CD4-positive, alpha-beta T cell treated with Interleukin-6 at 100 ng/mL for 8 hours (primary cell): ENCODE results near the gene SIX5.

Experiments used
- DNase-seq: peaks from one replicate; pipeline ENCODE4 v3.0.0-alpha.2; 2020; ENCODE audit warnings: mixed read lengths, low spot score

The SIX5 gene

DNA sequence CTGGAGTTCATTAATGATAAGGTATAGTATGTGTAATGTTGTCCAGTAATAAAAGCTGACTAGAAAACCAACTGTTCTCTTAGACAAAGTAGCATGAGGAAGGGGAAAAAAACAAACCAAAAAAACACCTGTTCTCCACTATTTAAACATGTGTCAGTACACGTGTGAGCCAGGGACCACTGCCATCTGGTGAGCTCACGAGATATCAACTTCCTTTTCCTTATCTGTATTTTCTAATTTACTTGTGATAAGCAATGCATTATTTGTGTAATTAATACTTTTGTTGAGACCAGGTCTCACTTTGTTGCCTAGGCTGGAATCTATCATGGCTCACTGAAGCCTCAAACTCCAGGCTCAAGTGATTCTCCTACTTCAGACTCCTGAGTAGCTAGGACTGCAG is 4.3 kb upstream of the SIX5 start:
- DNase-seq = no peak

- no peak for DNase-seq
These were observed 3.9 kb upstream of the SIX5 start for GRCh38 chr19:45772912-45773311.

GRCh38 chr19:45772130-45772840 is 3.2 kb upstream of the SIX5 start:
- DNase-seq = no peak

- DNase-seq = no peak
These were observed 2.4 kb upstream of the SIX5 start for GRCh38 chr19:45771311-45771933.

- peak; percentile 89 for DNase-seq
These were observed 1.4 kb upstream of the SIX5 start for GRCh38 chr19:45770192-45771101.

DNA sequence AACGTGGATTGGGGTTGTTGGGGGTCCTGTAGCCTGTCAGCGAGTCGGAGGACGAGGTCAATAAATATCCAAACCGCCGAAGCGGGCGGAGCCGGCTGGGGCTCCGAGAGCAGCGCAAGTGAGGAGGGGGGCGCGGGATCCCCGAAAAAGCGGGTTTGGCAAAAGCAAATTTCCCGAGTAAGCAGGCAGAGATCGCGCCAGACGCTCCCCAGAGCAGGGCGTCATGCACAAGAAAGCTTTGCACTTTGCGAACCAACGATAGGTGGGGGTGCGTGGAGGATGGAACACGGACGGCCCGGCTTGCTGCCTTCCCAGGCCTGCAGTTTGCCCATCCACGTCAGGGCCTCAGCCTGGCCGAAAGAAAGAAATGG is 754 bp upstream of the SIX5 start:
- no peak for DNase-seq

DNA sequence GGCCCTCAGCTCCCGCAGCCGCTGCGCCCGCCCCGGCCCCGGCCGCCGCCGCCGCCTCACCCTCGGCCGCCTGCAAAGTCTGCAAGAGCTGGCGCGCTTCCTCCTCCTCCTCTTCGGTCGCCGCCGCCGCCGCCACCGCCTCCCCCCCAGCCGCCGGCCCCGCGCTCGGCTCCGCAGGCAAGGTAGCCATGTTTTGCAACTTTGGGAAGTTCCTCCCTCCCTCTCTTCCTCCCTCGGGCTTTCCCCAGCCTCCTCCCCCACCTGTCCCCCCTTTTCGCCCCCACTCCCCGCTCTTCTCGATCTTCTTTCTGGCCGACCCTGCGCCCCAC is 433 bp downstream of the SIX5 start:
- no peak for DNase-seq

DNA sequence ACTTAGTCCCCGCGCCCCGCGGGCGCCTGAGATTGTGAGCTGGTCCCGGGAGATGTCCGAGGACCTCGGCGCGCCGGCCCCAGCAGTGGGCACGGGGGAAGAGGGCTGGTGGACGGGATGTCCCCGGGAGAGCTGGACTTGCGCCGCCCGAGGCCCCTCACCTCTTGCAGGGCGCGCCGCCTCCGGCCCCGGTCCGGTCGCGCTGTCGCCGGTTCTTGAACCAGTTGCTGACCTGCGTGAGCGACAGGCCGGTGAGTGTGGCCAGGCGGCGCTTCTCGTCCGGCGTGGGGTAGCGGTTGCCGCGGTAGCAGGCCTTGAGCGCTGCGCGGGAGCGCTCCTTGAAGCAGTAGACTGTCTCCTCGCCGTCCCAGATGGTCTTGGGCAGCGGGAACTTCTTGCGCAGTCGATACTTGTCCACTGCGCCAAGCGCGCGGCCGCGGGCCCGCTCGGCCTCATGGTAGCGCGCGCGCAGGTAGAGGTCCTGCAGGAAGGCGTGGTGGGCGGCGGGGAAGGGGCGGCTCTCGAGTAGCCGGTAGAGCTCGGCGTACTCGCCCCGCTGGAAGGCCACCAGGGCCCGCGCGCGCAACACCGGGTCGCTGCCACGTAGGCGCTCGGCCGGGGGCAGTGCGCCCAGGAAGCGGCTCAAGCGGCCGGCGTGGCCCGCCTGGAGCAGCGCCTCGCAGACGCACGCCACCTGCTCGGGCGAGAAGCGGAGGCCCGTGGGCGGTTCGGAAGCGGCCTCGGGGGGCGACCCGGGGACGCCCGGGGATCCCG is 984 bp downstream of the SIX5 start:
- no peak for DNase-seq

GRCh38 chr19:45767410-45767880 is 1.6 kb downstream of the SIX5 start:
- no peak for DNase-seq

DNA sequence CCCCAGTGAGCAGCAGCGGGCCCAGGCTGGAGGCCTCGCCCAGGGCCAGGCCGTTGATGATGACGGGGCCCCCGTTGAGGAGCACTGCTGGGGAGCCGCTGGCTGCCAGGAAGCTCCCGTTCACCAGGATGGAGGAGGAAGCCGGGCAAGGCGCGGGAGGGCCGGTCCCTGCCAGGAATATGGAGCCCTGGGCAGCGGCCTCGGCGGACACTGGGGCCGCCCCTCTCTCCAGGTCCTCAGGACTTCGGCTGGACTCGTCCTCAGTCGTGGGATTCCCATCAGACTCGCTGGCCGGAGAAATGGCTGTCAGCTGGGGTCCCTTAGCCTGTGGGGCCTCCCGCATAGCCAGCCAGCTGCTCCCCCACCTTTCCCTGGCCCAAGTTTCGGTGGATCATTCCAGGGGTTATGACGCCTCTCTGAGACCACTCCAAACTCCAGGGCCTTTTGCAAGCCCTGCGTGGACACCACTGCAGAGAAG is 2.1 kb downstream of the SIX5 start:
- DNase-seq = no peak

- DNase-seq = no peak
These were observed 2.7 kb downstream of the SIX5 start for GRCh38 chr19:45766296-45766868.

GRCh38 chr19:45765702-45766295 is 3.3 kb downstream of the SIX5 start:
- no peak for DNase-seq

- no peak for DNase-seq
These were observed 3.9 kb downstream of the SIX5 start for GRCh38 chr19:45764945-45765701.

DNA sequence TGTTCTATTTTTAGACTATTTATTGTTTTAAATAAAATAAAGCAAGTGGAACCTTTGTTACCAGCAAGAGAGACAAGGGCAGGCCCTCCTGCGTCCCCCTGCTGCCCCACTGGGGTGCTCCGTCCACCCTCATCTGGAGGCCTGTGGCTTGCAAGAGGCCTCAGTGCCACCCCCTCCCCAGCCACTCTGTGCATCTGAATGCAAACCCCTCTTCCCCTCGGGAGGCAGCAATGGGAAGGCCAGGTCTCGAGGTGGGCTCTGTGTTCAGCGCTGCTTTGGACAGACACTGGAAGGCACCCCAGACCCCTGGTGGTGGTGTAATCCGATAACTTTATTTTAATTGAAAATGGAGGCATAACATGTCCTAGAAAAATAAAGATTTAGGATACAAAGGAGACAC is 4.6 kb downstream of the SIX5 start:
- no peak for DNase-seq

DNA sequence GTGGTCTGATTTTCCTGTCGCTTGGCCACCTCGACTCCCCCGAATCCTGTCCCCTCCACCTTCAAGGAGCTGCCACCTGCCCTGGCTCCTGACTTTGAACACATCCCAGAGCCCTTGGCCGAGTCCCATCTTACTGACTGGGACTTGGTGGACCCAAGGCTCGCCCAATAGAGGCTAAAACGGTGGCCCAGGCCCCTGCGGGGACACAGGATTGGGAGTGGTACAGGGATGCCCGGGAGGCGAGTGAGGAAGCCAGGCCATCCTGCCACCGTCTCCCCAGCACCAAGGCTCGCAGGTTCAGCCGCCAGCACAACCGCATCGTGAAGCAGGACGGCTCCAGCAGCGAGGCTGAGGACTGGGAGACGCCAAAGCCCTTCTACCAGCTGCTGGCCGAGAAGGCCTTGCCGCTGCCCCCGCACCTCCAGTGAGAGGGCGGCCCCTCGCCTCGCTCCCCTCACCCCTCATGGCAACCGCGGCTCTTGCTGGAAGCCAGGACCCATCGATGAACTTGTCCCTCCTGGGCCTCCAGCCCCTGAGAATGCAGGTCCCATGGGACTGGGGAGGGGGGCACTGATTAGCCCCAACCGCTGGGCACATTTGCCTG is 5.3 kb downstream of the SIX5 start:
- no peak for DNase-seq

DNA sequence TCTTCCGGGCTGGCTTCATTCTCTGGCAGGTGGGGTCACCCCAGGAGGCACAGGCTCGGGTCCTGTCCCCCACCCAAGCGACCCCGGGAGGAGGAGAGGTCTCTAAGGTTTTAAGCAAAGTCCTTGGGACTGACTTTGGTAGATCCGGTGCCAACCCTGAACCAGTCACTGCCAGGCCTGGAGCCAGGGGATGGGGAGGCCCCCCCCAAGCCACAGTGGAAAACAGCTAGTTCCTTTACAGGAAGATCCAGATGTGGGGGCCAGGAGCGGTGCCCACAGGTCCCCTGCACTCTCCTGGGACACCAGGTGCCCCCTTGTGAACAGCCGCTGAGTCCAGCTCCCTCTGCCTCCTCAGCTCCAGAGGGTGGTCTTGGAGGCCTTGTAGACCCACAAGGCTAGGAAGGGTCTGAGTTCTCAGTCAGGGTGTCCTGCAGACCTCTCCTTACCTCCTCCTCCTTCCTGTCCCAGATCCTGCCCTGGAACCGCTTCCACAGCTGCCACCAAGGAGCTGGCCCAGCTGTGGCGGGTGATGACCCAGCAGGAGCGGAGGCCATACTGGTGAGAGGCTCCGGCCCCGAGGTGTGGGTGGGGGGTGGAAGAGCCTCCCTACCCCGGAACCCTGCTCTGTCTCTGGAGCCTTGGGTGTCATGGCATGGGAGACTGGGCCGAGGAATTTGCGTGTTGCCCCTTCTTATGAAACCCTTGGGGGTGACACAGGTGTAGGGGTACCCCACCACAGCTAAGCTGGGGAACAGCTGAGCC is 6.0 kb downstream of the SIX5 start:
- no peak for DNase-seq

- DNase-seq = no peak
These were observed 7.3 kb downstream of the SIX5 start for GRCh38 chr19:45761714-45762113.

DNA sequence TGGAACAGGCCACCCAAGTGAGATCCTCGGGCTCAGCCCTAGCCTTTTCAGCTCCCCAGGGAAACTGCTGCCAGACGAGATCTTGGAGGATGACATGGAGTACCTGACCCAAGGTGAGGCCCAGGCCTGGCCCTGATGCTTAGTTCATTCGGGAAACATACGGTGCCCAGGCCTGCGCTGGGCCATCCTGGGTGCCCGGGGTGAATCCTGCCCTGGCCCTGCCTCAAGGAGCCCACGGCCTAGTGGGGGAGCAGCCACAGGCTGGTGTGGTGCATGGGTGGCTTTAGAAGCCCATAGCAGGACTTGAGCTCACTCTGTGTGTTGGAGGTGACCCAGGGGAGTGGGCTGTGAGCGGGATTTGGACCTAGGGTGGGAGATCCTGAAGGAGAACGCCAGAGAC is 10.1 kb downstream of the SIX5 start:
- no peak for DNase-seq

DNA sequence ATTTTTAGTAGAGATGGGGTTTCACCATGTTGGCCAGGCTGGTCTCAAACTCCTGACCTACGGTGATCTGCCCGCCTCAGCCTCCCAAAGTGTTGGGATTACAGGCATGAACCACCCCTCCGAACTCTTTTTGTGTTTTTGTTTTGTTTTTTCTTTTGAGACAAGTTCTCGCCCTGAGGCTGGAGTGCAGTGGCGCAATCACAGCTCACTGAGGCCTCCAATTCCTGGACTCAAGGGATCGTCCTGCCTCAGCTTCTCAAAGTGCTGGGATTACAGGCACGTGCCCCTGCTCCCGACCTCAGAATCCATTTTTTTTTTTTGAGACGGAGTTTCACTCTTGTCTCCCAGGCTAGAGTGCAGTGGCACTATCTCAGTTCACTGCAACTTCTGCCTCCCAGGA is 11.4 kb downstream of the SIX5 start:
- DNase-seq = no peak
